Measurements from ENCODE around the gene PHF12.

The PHF12 gene

DNA sequence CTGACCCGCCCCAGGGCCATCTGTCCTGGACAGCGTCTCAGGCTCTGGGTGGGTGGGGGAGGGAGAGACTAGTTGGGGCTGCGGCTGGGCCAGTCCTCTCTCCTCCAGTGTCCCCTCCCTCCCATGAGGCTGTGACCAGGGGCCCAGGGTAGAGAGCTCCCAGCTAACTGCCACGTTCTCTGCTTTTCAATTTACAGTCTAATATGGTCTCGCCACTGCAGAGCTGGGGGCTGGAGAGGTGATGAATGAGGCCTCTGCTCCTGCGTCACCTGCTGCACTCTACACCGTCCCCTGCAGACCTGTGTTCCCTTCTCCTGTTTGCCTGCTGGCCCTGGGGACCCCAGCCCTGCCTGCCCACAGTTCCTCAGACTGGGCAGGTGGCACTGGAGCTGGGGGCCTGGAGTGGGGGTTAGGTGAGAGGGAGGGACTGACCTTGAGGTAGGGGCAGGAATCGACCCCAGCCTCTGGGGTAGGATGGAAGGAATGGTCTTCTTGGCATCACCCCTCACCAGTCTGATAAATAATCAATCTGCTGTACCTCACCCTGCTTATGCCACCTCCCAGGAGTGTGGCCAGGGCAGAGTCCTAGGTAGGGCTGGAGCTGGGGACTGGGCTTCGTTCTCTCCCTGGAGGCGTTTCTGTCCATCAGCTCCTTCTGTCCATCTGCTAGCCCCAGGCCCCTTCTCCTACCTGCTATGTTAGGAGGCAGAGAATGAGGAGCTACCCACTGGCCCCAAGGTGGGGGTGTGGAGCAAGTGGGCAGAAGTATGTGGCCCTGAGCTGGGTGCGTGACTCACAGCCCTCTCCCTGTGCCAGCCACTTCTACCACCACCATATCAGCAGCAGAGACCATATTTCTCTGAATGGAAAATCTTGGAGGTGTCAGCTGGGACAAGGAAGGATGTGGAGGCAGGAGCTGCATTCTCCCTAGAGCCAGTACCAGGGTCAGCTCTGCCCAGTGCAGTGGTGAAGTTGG, 41.6 kb upstream of the PHF12 start:
- CTCF ChIA-PET = interaction anchor here (1.0 to 4.4 kb wide), 2 partner anchors 27 to 28 kb away, joined by 3 to 18 read pairs; no protein-coding TSS in a partner anchor
- no peak for DNase-seq (ENCODE audit: extremely low spot score)
- POLR2A ChIA-PET = no interaction called here
- TF ChIP-seq, protein P1, sequence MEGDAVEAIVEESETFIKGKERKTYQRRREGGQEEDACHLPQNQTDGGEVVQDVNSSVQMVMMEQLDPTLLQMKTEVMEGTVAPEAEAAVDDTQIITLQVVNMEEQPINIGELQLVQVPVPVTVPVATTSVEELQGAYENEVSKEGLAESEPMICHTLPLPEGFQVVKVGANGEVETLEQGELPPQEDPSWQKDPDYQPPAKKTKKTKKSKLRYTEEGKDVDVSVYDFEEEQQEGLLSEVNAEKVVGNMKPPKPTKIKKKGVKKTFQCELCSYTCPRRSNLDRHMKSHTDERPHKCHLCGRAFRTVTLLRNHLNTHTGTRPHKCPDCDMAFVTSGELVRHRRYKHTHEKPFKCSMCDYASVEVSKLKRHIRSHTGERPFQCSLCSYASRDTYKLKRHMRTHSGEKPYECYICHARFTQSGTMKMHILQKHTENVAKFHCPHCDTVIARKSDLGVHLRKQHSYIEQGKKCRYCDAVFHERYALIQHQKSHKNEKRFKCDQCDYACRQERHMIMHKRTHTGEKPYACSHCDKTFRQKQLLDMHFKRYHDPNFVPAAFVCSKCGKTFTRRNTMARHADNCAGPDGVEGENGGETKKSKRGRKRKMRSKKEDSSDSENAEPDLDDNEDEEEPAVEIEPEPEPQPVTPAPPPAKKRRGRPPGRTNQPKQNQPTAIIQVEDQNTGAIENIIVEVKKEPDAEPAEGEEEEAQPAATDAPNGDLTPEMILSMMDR (IDR thresholded peaks at IDR 0.05; ENCODE audit: control extremely low read depth, extremely low read depth, low read depth, missing control alignments) = no peak

DNA sequence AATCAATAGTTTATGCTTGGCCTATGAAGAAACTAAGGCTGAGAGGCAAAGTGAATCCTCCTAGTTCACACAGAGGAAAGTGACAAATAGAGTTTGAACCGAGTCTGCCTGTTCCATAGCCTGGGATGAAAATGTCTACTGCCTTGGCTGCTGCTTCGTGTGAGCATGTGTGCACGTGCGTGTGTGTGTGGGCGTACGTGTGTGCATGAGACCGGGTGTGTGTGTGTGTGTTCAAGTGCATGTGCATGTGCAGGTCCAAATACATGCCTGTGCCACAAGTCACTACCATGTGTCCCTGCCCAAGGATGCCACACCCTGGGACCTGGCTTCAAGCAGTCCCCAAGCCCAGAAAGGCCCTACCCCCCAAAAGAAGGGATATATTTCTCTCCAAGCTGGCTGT, 40.9 kb upstream of the PHF12 start:
- ChIA-PET CTCF (interaction anchor here (1.0 to 1.8 kb wide), 2 partner anchors 24 to 27 kb away, joined by 3 to 4 read pairs; no protein-coding TSS in a partner anchor), POLR2A (no interaction called here)
- TF ChIP-seq, protein P1 (IDR thresholded peaks at IDR 0.05; ENCODE audit: control extremely low read depth, extremely low read depth, low read depth, missing control alignments) = no peak
- no peak for DNase-seq (ENCODE audit: extremely low spot score)

DNA sequence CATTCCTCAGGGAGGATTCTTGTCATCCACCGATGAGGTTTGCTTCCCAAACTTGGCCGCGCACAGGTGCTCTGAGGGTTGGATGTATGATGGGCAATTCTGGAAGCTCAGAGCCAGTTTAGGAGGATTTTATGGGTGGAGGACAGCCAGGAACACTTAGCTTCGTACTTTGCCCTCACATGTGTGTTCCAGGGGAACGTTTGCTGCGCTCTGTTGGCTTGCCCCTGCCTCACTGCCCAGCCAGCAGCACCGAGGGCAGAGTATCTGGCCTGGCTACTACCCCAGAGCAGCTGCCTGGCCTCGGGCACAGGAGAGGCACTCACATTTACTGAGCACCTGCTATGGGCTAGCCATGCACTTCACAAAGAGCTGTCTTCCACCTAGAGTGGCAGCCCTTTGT, 40.5 kb upstream of the PHF12 start:
- TF ChIP-seq, protein P1 (IDR thresholded peaks at IDR 0.05; ENCODE audit: control extremely low read depth, extremely low read depth, low read depth, missing control alignments) = no peak
- DNase-seq (ENCODE audit: extremely low spot score) = no peak
- ChIA-PET CTCF (interaction anchor here (1.0 to 1.8 kb wide), 2 partner anchors 24 to 26 kb away, joined by 3 to 4 read pairs; no protein-coding TSS in a partner anchor), POLR2A (no interaction called here)

DNA sequence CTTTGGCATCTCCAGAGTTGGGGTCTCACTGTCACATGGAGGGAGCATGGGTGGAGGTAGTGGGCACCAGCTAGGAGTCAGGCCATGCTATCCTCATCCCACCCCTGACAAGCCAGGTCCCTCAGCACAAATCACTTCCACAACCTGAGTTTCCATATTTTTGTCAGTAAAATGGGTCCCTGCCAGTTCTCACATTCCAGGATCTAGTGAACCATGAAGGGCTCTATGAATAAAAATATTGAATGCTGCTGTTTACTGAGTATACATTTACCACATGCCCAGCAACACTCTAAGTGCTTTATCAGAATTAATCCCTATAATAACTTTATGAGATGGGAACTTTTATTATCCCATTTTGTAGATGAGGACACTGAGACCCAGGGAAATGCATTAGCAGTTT, 37.7 kb upstream of the PHF12 start:
- CTCF ChIA-PET = interaction anchor here (1.9 kb wide), 1 partner anchor 36 kb away, joined by 6 read pairs; no protein-coding TSS in a partner anchor
- POLR2A ChIA-PET = no interaction called here
- DNase-seq (ENCODE audit: extremely low spot score) = no peak
- TF ChIP-seq, protein P1 (IDR thresholded peaks at IDR 0.05; ENCODE audit: control extremely low read depth, extremely low read depth, low read depth, missing control alignments) = no peak

DNA sequence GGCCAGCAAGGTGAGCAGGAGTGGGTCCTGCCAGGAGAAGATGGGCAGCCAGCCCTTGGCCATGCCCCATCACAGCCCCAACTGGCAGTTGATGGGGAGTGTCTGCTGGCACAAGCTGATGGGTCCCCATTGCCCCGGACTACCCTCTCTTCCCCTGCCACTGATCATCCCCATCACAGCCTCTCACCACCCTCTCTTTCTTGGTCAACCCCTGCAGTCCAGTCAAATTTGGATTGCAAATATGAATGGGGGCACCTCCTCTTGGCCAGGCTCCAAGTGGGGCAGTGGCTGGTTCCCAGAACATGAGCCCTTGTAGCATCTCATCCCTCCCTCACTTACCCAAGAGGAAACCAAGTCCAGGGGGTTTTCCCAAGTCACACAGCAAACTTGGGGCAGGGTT, 37.2 kb upstream of the PHF12 start:
- DNase-seq (ENCODE audit: extremely low spot score) = no peak
- TF ChIP-seq, protein P1 (IDR thresholded peaks at IDR 0.05; ENCODE audit: control extremely low read depth, extremely low read depth, low read depth, missing control alignments) = no peak
- ChIA-PET CTCF (interaction anchor here (1.9 kb wide), 1 partner anchor 35 kb away, joined by 6 read pairs; no protein-coding TSS in a partner anchor), POLR2A (no interaction called here)

DNA sequence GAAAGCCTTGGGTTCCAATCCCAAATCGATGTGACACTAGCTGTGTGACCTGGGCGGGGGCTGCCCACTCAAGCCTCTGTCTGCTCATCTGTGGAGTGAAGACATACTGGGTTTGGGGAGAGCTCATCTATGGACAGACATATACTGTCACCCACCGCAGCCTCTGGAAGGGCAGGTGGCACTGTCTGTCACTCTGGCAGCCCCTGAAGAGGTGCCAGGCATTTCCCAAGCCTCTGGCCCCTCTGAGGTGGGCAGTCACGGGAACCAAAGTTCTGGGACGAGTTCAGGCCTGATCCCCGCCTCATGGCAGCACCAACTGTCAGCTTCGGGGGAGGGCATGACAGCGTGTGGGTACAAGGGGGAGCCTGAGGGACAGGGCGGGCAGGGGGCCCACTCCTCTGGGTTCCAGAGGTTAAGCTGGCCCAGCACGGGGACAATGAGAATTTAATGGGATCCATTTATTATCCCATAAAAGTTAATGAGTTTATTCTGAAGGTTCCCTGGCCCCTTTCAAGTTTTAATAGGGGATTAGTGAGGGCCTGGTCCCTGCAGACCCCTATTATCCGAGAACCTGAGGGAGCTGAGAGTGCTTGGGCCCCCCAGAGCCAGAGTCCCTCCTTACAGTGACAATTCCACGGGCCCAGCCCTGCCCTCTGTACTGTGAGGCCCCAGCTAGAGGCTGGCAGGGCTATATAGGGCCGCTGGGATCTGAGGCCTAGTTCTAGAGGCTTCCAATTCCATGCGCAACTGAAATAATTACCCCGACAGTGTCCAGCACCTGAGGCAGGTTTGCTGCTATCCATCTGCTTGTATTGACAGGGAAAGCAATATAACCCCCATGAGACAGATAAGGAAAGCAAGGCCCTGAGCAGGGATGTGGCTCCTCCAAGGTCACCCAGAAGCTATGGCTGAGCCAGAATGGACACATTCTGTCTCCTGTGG, 35.7 kb upstream of the PHF12 start:
- POLR2A ChIA-PET = no interaction called here

More for the DNA sequence above, 35.7 kb upstream of the PHF12 start:
- no peak for DNase-seq (ENCODE audit: extremely low spot score)
- CTCF ChIA-PET = interaction anchor here (1.7 kb wide), 1 partner anchor 22 kb away, joined by 6 read pairs; no protein-coding TSS in a partner anchor
- TF ChIP-seq, protein P1 (IDR thresholded peaks at IDR 0.05; ENCODE audit: control extremely low read depth, extremely low read depth, low read depth, missing control alignments) = no peak

All from GM10248 (cell line).